ENCODE results near the gene S100A2. TPM values are rescaled to one million over a fixed set of nuclear protein-coding genes. Genes with fewer than 3 reads are reported as not detected.

The S100A2 gene
- total RNA-seq, 1 donor from 2014 or later: 3.8 TPM

DNA sequence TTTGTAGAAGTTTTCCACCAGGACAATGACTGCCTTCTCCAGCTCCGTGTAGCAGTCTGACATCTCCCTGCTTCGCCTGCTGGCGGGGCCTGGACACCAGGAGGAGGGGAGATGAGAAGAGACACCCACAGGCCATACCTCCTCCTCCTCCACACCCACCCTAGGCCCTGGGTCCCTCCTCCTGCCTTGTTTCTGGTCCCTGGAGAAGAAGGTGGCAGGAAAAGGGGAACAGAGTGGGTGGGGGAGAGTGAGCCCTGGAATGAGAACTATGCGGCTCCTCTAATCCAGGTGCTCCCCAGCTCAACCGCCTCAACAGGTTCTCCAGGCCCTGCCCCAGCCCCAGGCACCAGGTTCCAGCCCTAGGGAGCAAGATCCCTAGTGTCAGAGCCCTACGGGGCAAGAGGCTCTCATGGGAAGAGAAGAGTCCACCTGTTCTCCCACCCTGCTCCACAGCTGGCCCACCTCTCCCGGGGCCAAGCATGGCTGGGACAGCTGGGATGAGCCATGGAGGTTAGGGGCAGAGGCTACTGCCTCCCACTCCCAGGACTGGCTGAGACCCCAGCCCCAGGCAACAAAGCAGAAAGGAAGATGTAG lies 42.5 kb upstream of the S100A2 start:
- peak overlapping the region; percentile 92 for H3K27ac Mint-ChIP-seq (ENCODE audit: unreplicated experiment)
- FAIRE-seq: no peak
- no peak for TF ChIP-seq EZH2 (IDR thresholded peaks at IDR 0.05; ENCODE audit: insufficient read depth, low read length)
- TF ChIP-seq, protein P1, sequence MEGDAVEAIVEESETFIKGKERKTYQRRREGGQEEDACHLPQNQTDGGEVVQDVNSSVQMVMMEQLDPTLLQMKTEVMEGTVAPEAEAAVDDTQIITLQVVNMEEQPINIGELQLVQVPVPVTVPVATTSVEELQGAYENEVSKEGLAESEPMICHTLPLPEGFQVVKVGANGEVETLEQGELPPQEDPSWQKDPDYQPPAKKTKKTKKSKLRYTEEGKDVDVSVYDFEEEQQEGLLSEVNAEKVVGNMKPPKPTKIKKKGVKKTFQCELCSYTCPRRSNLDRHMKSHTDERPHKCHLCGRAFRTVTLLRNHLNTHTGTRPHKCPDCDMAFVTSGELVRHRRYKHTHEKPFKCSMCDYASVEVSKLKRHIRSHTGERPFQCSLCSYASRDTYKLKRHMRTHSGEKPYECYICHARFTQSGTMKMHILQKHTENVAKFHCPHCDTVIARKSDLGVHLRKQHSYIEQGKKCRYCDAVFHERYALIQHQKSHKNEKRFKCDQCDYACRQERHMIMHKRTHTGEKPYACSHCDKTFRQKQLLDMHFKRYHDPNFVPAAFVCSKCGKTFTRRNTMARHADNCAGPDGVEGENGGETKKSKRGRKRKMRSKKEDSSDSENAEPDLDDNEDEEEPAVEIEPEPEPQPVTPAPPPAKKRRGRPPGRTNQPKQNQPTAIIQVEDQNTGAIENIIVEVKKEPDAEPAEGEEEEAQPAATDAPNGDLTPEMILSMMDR (IDR thresholded peaks at IDR 0.05; ENCODE audit: insufficient read depth, low read depth, low read length): no peak
- peaks cover 45% of the 10 kb centered on the region for H3K4me1 ChIP-seq (ENCODE audit: insufficient read depth, low read length)
- peaks cover 5% of the 10 kb centered on the region for H3K36me3 Mint-ChIP-seq (ENCODE audit: low read depth, unreplicated experiment)
- peak overlapping the region; percentile 87 for H3K9ac ChIP-seq (ENCODE audit: low read length)
- peaks cover 17% of the 10 kb centered on the region for H3K36me3 ChIP-seq (ENCODE audit: insufficient read depth, low read length)
- H3K79me2 ChIP-seq (ENCODE audit: insufficient read depth, low read length): peaks cover 69% of the 10 kb centered on the region
- H3K4me3 Mint-ChIP-seq (ENCODE audit: unreplicated experiment): peak overlapping the region; percentile 89
- peak overlapping the region; percentile 82 for H2AFZ ChIP-seq (ENCODE audit: low read depth, low read length)
- H3K4me3 ChIP-seq (ENCODE audit: insufficient read depth, low read depth, low read length): peak overlapping the region; percentile 63
- peaks cover 9% of the 10 kb centered on the region for H4K20me1 ChIP-seq (ENCODE audit: insufficient read depth, low read length)
- no peaks in the 10 kb centered on the region for H3K9me3 ChIP-seq (ENCODE audit: insufficient read depth, low read depth, low read length)
- H3K4me2 ChIP-seq (ENCODE audit: low read length): peak overlapping the region; percentile 87
- H3K9me3 Mint-ChIP-seq (ENCODE audit: unreplicated experiment): no peaks in the 10 kb centered on the region
- DNase-seq (ENCODE audit: low read depth): no peak
- peaks cover 20% of the 10 kb centered on the region for H3K4me1 Mint-ChIP-seq (ENCODE audit: low read depth, unreplicated experiment)
- peak overlapping the region; percentile 92 for H3K27ac ChIP-seq (ENCODE audit: low read depth, low read length)
- peaks cover 2% of the 10 kb centered on the region for H3K27me3 Mint-ChIP-seq (ENCODE audit: low read depth, unreplicated experiment)
- no peaks in the 10 kb centered on the region for H3K27me3 ChIP-seq (ENCODE audit: insufficient read depth, low read length)

DNA sequence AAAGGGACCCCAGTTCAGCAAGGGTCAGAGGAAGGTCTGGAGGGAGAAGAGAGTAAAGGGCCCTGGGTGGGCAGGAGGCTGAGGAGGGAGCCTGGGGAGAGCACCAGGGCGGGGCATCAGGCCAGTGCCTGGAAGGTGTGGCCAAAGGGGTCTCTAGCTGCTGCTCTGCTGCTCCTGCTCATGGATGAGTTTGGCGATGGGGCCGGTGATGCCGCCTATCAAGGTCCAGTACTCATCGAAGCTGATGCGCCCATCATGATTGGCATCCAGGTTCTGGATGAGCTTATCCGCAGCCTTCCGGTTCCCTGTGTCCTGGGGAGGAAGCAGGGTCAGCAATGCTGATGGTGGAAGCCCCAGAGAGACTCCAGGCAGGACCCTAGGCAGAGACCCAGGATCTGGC lies 41.7 kb upstream of the S100A2 start:
- peak overlapping the region; percentile 92 for H3K27ac ChIP-seq (ENCODE audit: low read depth, low read length)
- FAIRE-seq (no peak), DNase-seq (ENCODE audit: low read depth) (no peak)
- H3K36me3 ChIP-seq (ENCODE audit: insufficient read depth, low read length): peaks cover 17% of the 10 kb centered on the region
- Mint-ChIP-seq H3K27ac (ENCODE audit: unreplicated experiment) (no peak overlapping the region), H3K4me1 (ENCODE audit: low read depth, unreplicated experiment) (peaks cover 20% of the 10 kb centered on the region), H3K4me3 (ENCODE audit: unreplicated experiment) (no peak overlapping the region), H3K9me3 (ENCODE audit: unreplicated experiment) (no peaks in the 10 kb centered on the region), H3K36me3 (ENCODE audit: low read depth, unreplicated experiment) (peaks cover 5% of the 10 kb centered on the region), H3K27me3 (ENCODE audit: low read depth, unreplicated experiment) (peaks cover 2% of the 10 kb centered on the region)
- peaks cover 44% of the 10 kb centered on the region for H3K4me1 ChIP-seq (ENCODE audit: insufficient read depth, low read length)
- H3K79me2 ChIP-seq (ENCODE audit: insufficient read depth, low read length): peaks cover 61% of the 10 kb centered on the region
- peak overlapping the region; percentile 87 for H3K4me2 ChIP-seq (ENCODE audit: low read length)
- H3K9ac ChIP-seq (ENCODE audit: low read length): peak overlapping the region; percentile 87
- H3K27me3 ChIP-seq (ENCODE audit: insufficient read depth, low read length): no peaks in the 10 kb centered on the region
- peaks cover 9% of the 10 kb centered on the region for H4K20me1 ChIP-seq (ENCODE audit: insufficient read depth, low read length)
- TF ChIP-seq, protein P1 (IDR thresholded peaks at IDR 0.05; ENCODE audit: insufficient read depth, low read depth, low read length): no peak
- no peak for TF ChIP-seq EZH2 (IDR thresholded peaks at IDR 0.05; ENCODE audit: insufficient read depth, low read length)
- no peak overlapping the region for H3K4me3 ChIP-seq (ENCODE audit: insufficient read depth, low read depth, low read length)
- no peaks in the 10 kb centered on the region for H3K9me3 ChIP-seq (ENCODE audit: insufficient read depth, low read depth, low read length)
- no peak overlapping the region for H2AFZ ChIP-seq (ENCODE audit: low read depth, low read length)

DNA sequence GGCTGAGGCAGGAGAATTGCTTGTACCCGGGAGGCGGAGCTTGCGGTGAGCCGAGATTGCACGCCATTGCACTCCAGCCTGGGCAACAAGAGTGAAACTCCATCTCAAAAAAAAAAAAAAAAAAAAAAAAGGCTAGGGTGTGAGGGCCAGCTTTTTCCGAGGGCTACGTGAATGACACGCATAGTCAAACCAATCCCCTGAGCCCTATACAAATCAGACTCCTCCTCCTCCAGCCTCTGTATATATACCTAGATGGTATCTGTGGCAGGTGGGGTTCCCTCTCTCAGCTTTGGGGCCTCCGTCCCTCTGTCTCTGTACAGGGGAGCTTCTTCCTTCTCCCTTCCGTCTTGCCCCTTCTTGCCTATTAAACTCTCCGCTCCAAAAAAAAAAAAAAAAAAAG lies 40.5 kb upstream of the S100A2 start:
- Mint-ChIP-seq H3K4me1 (ENCODE audit: low read depth, unreplicated experiment) (peaks cover 14% of the 10 kb centered on the region), H3K4me3 (ENCODE audit: unreplicated experiment) (no peak overlapping the region), H3K27ac (ENCODE audit: unreplicated experiment) (no peak overlapping the region), H3K27me3 (ENCODE audit: low read depth, unreplicated experiment) (peaks cover 2% of the 10 kb centered on the region), H3K36me3 (ENCODE audit: low read depth, unreplicated experiment) (peaks cover 5% of the 10 kb centered on the region), H3K9me3 (ENCODE audit: unreplicated experiment) (no peaks in the 10 kb centered on the region)
- Histone ChIP-seq H3K4me1 (ENCODE audit: insufficient read depth, low read length) (peaks cover 36% of the 10 kb centered on the region), H3K4me2 (ENCODE audit: low read length) (no peak overlapping the region), H3K79me2 (ENCODE audit: insufficient read depth, low read length) (peaks cover 50% of the 10 kb centered on the region), H3K9ac (ENCODE audit: low read length) (no peak overlapping the region), H2AFZ (ENCODE audit: low read depth, low read length) (no peak overlapping the region), H3K9me3 (ENCODE audit: insufficient read depth, low read depth, low read length) (no peaks in the 10 kb centered on the region), H3K27ac (ENCODE audit: low read depth, low read length) (no peak overlapping the region), H3K27me3 (ENCODE audit: insufficient read depth, low read length) (no peaks in the 10 kb centered on the region), H3K4me3 (ENCODE audit: insufficient read depth, low read depth, low read length) (no peak overlapping the region), H3K36me3 (ENCODE audit: insufficient read depth, low read length) (peaks cover 17% of the 10 kb centered on the region), H4K20me1 (ENCODE audit: insufficient read depth, low read length) (peaks cover 2% of the 10 kb centered on the region)
- FAIRE-seq (no peak), DNase-seq (ENCODE audit: low read depth) (no peak)
- TF ChIP-seq EZH2 (IDR thresholded peaks at IDR 0.05; ENCODE audit: insufficient read depth, low read length): no peak
- TF ChIP-seq, protein P1 (IDR thresholded peaks at IDR 0.05; ENCODE audit: insufficient read depth, low read depth, low read length): no peak

All from astrocyte (in vitro differentiated cells and primary cell).